Limb (tissue), 2 donors: ENCODE data around the gene LRP4.

Experiments used
- DNase-seq, 2 donors: peaks; one replicate each; pipeline ENCODE4 v3.0.0-alpha.2; 2016; ENCODE audit errors: extremely low spot score in 2 of 2

LRP4 gene

DNA sequence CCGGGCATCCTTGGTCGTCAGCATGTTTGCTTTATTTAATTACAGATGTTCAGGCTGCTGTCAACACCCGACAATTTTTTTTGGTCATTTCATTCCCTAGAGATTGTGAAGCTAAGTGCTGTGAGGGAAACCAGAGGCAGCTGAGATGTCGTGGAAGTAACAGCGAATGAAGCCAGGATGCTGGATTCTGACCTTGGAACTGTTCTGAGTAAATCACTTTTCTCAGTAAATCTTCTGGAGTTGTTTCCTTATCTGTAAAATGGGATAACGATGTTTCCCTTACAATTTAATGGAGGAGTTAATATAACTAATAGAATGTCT, 71.9 kb downstream of the LRP4 start:
- DNase-seq = no peak

DNA sequence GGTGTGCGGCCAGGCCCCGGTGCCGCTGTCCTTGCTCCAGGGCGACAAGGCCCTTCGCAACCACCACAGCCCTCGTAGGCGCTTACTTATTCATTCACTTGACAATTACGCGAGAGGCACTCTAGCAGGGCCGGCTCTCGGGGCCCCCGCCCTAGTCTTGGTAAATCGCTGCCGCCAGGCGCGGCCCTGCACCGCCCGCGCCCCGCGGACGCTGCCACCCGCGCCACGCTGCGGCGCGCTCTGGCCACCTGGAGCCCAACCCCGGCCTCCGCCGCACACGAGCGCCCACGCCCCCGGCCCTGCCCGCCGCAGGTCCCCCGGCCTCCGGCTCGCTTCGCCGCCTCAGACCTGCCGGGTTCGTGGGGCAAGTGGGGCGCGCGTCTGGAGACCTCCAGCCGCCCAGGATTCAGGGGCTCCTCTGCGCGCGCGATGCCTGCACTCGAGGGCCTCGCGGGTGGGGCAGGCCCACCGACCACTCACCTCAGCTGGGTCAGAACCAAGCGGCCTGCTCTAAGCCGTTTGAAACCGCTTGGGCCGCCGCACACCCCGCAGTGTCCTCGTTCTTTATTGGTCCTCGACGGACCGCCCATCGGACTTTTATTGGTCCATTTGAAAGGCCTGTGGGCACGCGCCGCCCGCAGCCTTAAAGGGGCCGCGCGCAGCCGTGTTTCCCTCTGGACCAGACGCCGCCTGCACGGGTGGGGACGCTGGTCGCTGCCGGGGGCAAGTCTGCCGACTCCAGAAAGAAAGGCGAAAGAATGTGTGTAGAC, 72.4 kb downstream of the LRP4 start, which contains the start of gene CKAP5:
Gene CKAP5 (minus strand): TSS at position 541 of the 770 bp plus-strand sequence. CDS start 25,049 bp downstream, outside the sequence.
- peak; percentile 91 to 93 for DNase-seq

DNA sequence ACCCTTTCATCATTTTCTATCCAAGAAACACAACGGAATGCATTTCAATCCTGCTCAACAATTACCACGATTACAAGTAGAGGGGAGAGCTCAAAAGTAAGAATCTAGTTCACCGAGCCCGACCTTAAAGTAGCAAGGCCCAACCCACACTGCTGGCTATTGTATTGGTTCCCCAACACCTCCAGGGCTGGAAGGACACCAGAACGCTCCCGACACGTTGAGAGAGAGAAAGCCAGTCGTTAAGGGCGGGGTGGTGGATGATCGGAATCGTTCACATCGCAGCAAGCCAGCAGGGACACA, 73.0 kb downstream of the LRP4 start:
- DNase-seq = no peak

DNA sequence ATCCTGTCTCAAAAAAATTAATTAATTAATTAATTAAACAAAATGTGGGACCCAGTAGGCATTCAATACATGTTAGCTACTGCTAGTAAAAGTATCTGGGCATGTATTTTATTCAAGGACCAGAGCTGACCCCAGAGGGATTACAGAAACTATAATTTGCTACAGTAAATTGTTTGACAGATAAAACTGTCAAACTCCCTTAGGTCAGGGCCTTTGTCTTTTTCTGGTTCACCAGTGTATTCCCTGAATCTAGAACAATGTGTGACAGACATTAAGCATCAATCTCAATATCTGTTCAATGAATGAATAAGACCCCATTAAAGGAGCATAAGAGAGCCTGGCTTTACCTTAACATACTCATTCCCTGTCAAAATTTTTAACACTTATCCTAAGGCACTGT, 78.2 kb downstream of the LRP4 start:
- no peak for DNase-seq

DNA sequence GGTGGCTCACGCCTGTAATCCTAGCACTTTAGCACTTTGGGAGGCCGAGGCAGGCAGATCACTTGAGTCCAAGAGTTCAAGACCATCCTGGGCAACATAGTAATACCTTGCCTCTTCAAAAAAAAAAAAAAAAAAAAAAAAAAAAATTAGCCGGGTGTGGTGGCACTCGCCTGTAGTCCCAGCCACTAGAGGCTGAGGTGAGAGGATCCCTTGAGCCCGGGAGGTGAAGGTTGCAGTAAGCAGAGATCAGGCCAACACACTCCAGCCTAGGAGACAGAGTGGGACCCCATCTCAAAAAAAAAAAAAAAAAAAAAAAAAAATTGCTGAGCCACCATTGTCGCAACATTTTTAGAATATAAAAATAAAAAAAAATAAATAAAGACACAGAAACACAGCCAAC, 79.8 kb downstream of the LRP4 start:
- DNase-seq = no peak

DNA sequence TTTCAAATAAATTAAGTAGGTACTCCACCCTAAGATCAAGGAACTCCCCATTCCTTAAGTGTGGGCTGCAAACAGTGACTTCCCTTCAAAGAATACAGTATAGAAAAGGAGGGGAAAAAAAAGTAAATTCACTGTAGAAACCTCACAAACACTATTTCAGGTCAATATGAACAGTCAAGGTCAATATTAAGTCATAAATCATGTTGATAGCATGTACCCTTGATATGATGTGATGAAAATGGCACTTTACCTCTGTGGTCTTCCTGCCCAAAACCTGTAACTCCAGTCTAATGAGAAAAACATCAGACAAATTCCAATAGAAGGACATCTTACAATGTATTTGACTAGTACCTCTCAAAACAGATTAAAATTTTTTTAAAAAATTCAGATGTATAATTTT, 80.5 kb downstream of the LRP4 start:
- DNase-seq = no peak

DNA sequence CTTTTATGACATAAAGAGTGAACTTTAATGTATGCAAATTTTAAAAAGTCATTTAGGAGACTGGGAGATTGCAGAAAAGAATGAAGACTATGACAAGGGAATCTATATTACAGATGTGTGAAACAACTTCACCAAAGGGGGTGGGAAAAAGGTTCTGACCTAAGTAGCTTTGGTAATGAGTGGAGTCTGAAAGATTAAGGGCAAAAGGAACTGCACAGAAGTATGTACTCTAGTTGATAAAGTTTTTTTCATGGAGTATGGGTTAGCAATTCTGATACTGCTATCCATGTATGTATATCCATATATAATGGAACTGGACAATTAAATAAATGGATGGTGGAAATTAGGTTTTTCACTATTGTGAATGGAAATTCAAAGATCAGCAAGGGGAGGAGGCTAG, 81.5 kb downstream of the LRP4 start:
- DNase-seq = no peak

DNA sequence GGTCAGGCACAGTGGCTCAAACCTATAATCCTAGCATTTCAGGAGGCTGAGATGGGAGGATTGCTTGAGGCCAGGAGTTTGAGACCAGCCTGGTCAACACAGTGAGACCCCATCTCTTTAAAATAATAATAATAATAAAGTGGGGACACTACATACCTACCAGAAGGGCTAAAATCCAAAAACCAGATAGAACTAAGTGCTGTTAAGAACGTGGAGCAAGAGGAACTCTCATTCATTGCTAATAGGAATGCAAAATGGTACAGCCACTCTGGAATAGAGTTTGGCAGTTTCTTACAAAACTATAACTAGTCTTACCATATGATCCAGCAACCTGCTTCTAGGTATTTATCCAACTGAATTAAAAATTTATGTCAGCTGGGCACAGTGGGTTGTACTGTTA, 81.9 kb downstream of the LRP4 start:
- no peak for DNase-seq

DNA sequence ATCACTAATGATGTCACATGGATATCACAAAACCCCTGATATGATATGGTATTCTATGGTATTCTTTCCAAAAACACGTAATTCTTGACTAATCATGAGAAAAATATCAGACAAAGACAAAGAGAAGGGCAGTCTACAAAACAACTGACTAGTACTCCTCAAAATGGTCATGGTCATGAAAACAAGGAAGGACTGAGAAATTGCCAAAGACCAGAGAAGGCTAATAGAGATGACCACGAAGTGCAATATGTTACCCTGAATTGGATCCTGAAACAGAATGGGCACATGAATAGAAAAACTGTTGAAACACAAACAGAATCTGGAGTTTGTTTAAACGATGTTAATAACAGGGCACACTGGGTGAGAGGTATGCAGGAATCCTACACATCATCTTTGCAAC, 82.5 kb downstream of the LRP4 start:
- DNase-seq = no peak

DNA sequence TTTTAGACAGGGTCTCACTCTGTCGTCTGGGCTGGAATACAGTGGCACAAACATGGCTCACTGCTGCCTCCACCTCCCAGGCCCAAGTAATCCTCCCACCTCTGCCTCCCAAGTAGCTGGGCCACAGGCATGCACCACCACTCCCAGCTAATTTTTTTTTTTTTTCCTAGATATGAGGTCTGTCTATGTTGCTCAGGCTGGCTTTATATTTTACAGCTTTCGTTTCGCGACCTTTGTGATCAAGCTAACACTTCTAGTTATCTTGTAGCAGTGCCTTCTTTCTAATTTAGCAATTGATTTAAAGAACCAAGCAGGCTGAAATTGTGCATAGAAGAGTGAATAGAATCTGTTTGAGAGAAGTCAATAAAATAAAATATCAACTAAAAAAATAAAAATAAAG, 83.5 kb downstream of the LRP4 start:
- DNase-seq = no peak

DNA sequence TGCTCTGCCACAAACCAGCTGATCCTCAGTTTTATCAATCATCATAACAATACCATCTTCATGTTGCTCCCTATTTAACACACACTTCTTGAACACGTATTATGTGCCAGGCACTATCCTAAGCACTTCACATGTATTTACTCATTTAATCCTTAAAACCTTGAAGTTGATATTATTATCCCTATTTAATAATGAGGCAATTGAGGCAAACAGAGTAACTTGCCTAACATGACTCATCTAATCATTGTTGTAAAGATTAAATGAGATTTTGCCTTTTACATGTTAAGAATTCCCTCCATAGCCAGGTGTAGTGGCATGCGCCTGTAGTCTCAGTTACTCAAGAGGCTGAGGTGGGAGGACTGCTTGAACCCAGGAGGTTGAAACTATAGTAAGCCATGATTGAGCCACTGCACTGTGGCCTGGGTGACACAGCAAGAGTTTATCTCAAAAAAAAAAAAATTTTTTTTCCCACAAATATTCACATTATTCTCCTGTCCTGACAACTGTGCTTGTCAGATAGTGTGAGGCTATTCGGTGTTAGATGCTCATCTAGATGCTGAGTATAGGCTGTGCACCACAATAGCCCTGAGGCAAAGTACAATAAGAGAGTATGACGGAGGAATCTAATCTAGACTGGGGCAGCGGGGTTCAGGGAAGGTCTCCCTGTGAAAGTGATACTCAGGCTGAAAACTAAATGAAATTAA, 85.7 kb downstream of the LRP4 start:
- no peak for DNase-seq

DNA sequence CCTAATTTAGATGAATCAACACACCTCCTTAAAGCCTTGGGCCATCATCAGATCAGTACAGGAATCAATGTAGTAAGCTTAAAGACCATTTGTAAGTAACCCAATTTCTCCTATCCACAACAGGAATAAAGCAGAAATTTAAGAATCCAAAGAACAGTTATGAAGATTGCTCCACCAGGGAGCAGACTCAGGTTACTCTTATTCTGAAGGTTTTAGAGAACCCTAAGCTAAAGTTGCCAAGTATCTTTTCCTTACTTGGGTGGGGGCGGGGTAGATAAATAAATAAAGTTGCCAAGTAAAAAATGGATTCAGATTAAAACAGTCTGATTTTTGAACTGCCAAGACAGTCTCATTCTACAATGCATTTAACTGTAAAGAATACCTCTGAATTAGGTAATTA, 90.4 kb downstream of the LRP4 start:
- DNase-seq = no peak

DNA sequence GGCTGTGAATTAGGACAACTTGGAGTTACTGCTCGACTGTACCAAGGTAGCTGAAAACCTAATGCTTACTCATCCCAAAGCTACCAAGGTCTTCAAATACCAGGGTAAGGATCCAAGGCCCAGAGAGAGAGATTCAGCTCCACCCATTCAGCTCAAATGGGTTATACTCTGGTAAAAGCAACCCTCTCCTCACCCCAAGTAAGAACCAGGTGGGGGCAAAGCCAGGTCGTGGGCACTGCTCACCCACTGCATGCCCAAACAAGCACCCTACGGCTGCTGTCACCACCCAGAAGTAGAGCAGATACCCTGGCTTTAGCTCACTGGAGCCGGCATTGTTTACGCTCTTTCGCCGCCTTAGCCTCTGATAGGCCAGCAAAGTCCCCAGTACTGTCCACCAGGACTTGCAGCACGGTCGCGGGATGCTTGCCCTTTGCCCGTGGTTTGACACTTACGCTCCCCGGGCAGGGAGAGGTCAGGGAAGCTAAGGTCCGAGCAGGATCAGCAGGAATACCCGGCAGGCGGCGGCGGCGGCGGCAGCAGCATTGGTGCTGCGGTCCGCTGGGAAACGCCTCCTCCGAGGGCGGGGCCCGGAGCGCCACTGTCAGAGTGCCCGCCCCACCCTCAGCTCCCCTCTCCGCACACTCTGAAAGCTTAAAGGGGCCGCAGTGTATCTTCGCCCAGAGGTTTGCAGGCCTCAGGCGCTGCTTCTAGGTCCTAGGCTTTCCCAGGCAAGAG, 91.9 kb downstream of the LRP4 start:
- DNase-seq = peak; percentile 77 to 82

DNA sequence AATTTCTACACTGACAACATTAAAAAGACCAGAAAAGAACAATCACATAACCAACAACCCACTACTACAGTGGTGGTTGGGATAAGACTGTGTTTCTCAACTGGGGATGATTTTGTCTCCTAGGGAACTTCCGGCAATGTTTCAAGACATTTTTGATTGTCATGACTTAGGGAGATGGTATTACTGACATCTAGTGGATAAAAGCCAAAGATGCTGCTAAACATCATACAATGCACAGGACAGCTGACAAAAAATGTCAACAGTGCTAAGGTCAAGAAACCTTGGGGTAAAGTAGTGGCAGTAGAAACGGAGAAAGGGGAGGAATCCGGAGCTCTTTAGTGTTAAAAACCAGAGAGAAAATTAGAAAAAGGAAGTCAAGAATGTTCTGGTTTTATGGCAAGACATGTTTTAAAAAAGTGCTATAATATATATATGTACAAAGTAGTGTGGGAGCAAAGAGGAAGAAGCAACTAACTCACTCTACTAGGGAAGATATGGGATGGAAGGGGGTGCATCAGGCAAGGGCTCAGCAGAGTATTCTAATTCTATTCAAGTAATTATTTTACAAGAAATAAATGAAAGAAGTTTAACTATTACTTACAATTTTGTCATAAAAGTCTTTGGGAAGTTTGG, 109.4 kb downstream of the LRP4 start:
- no peak for DNase-seq
